PC-3 (cell line): ENCODE measurements around the gene PFKL. TPM values are rescaled to one million over a fixed set of nuclear protein-coding genes. Genes with fewer than 3 reads are reported as not detected.

ENCODE experiments used
- ATAC-seq: fragments of 200-7000 bp; cut with Tn5 transposase; 2 replicates; pipeline ENCODE4 v1.9.1; 2020; ENCODE audit warnings: mild to moderate bottlenecking, moderate library complexity
- BruUV-seq: library from RNA; stranded (reverse); fragments of 400-500 nt; replicated peaks from 2 replicates; lab custom pipeline; 2021; lab: Mats Ljungman, UMichigan
- CTCF ChIA-PET: fragments of 300-600 bp; sonication (Branson Sonifier 250); formaldehyde crosslinking; loops from one replicate; lab custom pipeline; 2022; ENCODE audit warnings: antibody characterized with exemption; lab: Charles Lee
- POLR2A ChIA-PET: fragments of 300-600 bp; sonication (Branson Sonifier 250); formaldehyde crosslinking; loops from one replicate; lab custom pipeline; 2022; ENCODE audit warnings: antibody characterized with exemption; ENCODE audit not compliant: unreplicated experiment; lab: Charles Lee
- DNase-seq: peaks from one replicate; pipeline ENCODE4 v3.0.0-alpha.2; 2015
- H2AFZ ChIP-seq: fragments of 300-600 bp; sonication (generic); 2 replicates; pipeline ENCODE4 v1.6.0; 2016; ENCODE audit warnings: antibody characterized with exemption, low read length
- H3F3A ChIP-seq: fragments of 300-600 bp; sonication (generic); one replicate; pipeline ENCODE4 v1.6.0; 2017; ENCODE audit warnings: antibody characterized with exemption, low read length, control low read depth, mild to moderate bottlenecking; ENCODE audit not compliant: unreplicated experiment
- H3K27ac ChIP-seq: fragments of 300-600 bp; sonication (generic); 2 replicates; pipeline ENCODE4 v1.5.1; 2016; ENCODE audit warnings: mild to moderate bottlenecking, low read length
- H3K27me3 ChIP-seq: fragments of 300-600 bp; sonication (generic); 2 replicates; pipeline ENCODE4 v1.6.1; 2016; ENCODE audit warnings: low read length, mixed read lengths
- H3K36me3 ChIP-seq: fragments of 300-600 bp; sonication (generic); 2 replicates; pipeline ENCODE4 v1.6.1; 2016; ENCODE audit warnings: low read depth, mixed run types, low read length, mixed read lengths
- H3K4me1 ChIP-seq: fragments of 300-600 bp; sonication (generic); 2 replicates; pipeline ENCODE4 v1.5.1; 2016; ENCODE audit warnings: low read length; ENCODE audit not compliant: insufficient read depth
- H3K4me2 ChIP-seq: fragments of 300-600 bp; sonication (generic); 2 replicates; pipeline ENCODE4 v1.6.0; 2016; ENCODE audit warnings: low read length
- H3K4me3 ChIP-seq: fragments of 300-600 bp; sonication (generic); 2 replicates; pipeline ENCODE4 v1.5.1; 2016; ENCODE audit warnings: mild to moderate bottlenecking, low read length, mixed read lengths
- H3K79me2 ChIP-seq: fragments of 300-600 bp; sonication (generic); 2 replicates; pipeline ENCODE4 v1.6.1; 2017; ENCODE audit warnings: low read length, mixed read lengths
- H3K9ac ChIP-seq: fragments of 300-600 bp; sonication (generic); 2 replicates; pipeline ENCODE4 v1.6.0; 2016; ENCODE audit warnings: mild to moderate bottlenecking, low read length
- H3K9me2 ChIP-seq: fragments of 300-600 bp; sonication (generic); replicated peaks from 2 replicates; pipeline ENCODE4 v1.6.1; 2016; ENCODE audit warnings: mixed run types, low read length, mixed read lengths
- H3K9me3 ChIP-seq: fragments of 300-600 bp; sonication (generic); 2 replicates; pipeline ENCODE4 v1.6.1; 2016; ENCODE audit warnings: low read length, mixed read lengths
- H4K20me1 ChIP-seq: fragments of 300-600 bp; sonication (generic); 2 replicates; pipeline ENCODE4 v1.6.1; 2016; ENCODE audit warnings: low read length, mixed read lengths
- CTCF ChIP-seq: fragments of 300-600 bp; sonication (generic); conservative IDR thresholded peaks from 2 replicates; pipeline ENCODE4 v1.5.1; 2017; ENCODE audit warnings: antibody characterized with exemption, low read depth, mild to moderate bottlenecking, low read length
- EZH2 ChIP-seq: fragments of 300-600 bp; sonication (generic); IDR thresholded peaks from one replicate; pipeline ENCODE4 v1.6.1; 2017; ENCODE audit warnings: antibody characterized with exemption, mild to moderate bottlenecking, low read length; ENCODE audit not compliant: unreplicated experiment
- EZH2phosphoT487 ChIP-seq: fragments of 300-600 bp; sonication (generic); IDR thresholded peaks from 2 replicates; pipeline ENCODE4 v1.6.1; 2018; ENCODE audit warnings: mild to moderate bottlenecking, antibody characterized with exemption, low read length, borderline replicate concordance
- intact Hi-C: fragments of 100-400 bp; cut with micrococcal nuclease; formaldehyde crosslinking; loops from 2 replicates; pipeline ENCODE4 v1.9.0; 2023
- total RNA-seq: library from RNA; depleted of rRNA; stranded (reverse); fragments of >200 nt; gene quantifications from 2 replicates; pipeline ENCODE4 v1.2.3, GENCODE V29; 2014; rRNA removed

The PFKL gene
- total RNA-seq, 1 experiment from 2014 or later: 223 TPM

GRCh38 chr21:44375761-44376241 is 75.9 kb downstream of the PFKL start:
- BruUV-seq: no TSS peak
- H3F3A ChIP-seq: no peaks in the 10 kb centered on the region
- H3K27ac ChIP-seq: no peak overlapping the region
- H4K20me1 ChIP-seq: no peaks in the 10 kb centered on the region
- no peaks in the 10 kb centered on the region for H3K36me3 ChIP-seq
- DNase-seq (no peak), ATAC-seq (no peak)
- intact Hi-C loops: no loop called here
- no peaks in the 10 kb centered on the region for H3K79me2 ChIP-seq
- TF ChIP-seq CTCF: no peak
- TF ChIP-seq EZH2phosphoT487: no peak
- no peak for TF ChIP-seq EZH2
- H3K4me2 ChIP-seq: no peak overlapping the region
- ChIA-PET POLR2A (no interaction called here), CTCF (interaction anchor here (0.6 kb wide), 1 partner anchor 1442 kb away, joined by 4 read pairs; no protein-coding TSS in a partner anchor)
- H3K27me3 ChIP-seq: peaks cover 4% of the 10 kb centered on the region; the same call in 1 of the 2 replicates
- H3K9me2 ChIP-seq: no peaks in the 10 kb centered on the region
- H3K4me1 ChIP-seq: peaks cover under 1% of the 10 kb centered on the region; the same call in 1 of the 2 replicates
- H3K9me3 ChIP-seq: no peaks in the 10 kb centered on the region
- no peak overlapping the region for H3K4me3 ChIP-seq
- no peak overlapping the region for H2AFZ ChIP-seq
- no peak overlapping the region for H3K9ac ChIP-seq

- CTCF ChIA-PET: interaction anchor here (0.6 to 1.0 kb wide), 2 partner anchors 8 to 1442 kb away, joined by 3 to 4 read pairs; no protein-coding TSS in a partner anchor
- Histone ChIP-seq H3K9ac (no peak overlapping the region), H3K27me3 (peaks cover 4% of the 10 kb centered on the region; the same call in 1 of the 2 replicates), H3K9me3 (no peaks in the 10 kb centered on the region), H3K27ac (no peak overlapping the region), H3K9me2 (no peaks in the 10 kb centered on the region), H4K20me1 (no peaks in the 10 kb centered on the region), H3K36me3 (no peaks in the 10 kb centered on the region), H3K4me2 (no peak overlapping the region), H2AFZ (no peak overlapping the region), H3K4me1 (no peaks in the 10 kb centered on the region), H3K4me3 (no peak overlapping the region), H3F3A (no peaks in the 10 kb centered on the region), H3K79me2 (no peaks in the 10 kb centered on the region)
- TF ChIP-seq EZH2 (no peak), CTCF (no peak), EZH2phosphoT487 (no peak)
- DNase-seq (no peak), ATAC-seq (no peak)
- no TSS peak for BruUV-seq
- intact Hi-C loops: no loop called here
- POLR2A ChIA-PET: no interaction called here
These were observed 76.8 kb downstream of the PFKL start for GRCh38 chr21:44376606-44377005.

Other genes starting within 250 kb of the PFKL start
- gene PWP2, start 192.7 kb upstream of the PFKL start, total RNA-seq: 8.2 and 17.0 TPM in 2 replicates
- 14.4 and 33.9 TPM in 2 replicates for gene GATD3, start 166.4 kb upstream of the PFKL start, total RNA-seq
- gene ICOSLG, start 59.1 kb upstream of the PFKL start, total RNA-seq: 11.6 and 14.8 TPM in 2 replicates
- gene DNMT3L, start 38.2 kb upstream of the PFKL start, total RNA-seq: not detected in 2 replicates
- not detected in 2 replicates for gene AIRE, start 14.2 kb upstream of the PFKL start, total RNA-seq
- 16.1 and 18.4 TPM in 2 replicates for gene CFAP410, start 39.3 kb downstream of the PFKL start, total RNA-seq
- gene TRPM2, start 53.6 kb downstream of the PFKL start, total RNA-seq: 48.3 and 50.0 TPM in 2 replicates
- 3.1 and 4.1 TPM in 2 replicates for gene LRRC3, start 155.5 kb downstream of the PFKL start, total RNA-seq
- not detected in 2 replicates for gene KRTAP10-1, start 240.1 kb downstream of the PFKL start, total RNA-seq